ENCODE measurements around the gene TEX264. TPM values are rescaled to one million over a fixed set of nuclear protein-coding genes. Genes with fewer than 3 reads are reported as not detected.
A peak's percentile ranks its signal among the peaks of the same experiment; 100 is the strongest.

Gene TEX264, protein sequence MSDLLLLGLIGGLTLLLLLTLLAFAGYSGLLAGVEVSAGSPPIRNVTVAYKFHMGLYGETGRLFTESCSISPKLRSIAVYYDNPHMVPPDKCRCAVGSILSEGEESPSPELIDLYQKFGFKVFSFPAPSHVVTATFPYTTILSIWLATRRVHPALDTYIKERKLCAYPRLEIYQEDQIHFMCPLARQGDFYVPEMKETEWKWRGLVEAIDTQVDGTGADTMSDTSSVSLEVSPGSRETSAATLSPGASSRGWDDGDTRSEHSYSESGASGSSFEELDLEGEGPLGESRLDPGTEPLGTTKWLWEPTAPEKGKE
- total RNA-seq (2014; rRNA removed; shearing (Covaris generic)) (42.4 and 50.3 TPM in 2 replicates), total RNA-seq (2022) (42.7 and 45.6 TPM in 2 replicates), Bru-seq, nascent RNA (percentile 60 among the genes with signal in this experiment), BruChase-seq, experiment 1, labeled RNA remaining after a 6-hour chase (percentile 64 among the genes with signal in this experiment), BruChase-seq, experiment 2, labeled RNA remaining after a 2-hour chase (percentile 58 among the genes with signal in this experiment)
- long read RNA-seq, transcript TEX264-213 (4 exons, 800 nt): minor isoform, 9 of 86 reads
- long read RNA-seq, transcript TEX264-201 (5 exons, 1,340 nt): major isoform, 37 of 86 reads
- long read RNA-seq, partial matches to known transcripts: 6 of 86 reads
- long read RNA-seq, other reads (novel, unspliced or antisense): 24 of 86 reads

DNA sequence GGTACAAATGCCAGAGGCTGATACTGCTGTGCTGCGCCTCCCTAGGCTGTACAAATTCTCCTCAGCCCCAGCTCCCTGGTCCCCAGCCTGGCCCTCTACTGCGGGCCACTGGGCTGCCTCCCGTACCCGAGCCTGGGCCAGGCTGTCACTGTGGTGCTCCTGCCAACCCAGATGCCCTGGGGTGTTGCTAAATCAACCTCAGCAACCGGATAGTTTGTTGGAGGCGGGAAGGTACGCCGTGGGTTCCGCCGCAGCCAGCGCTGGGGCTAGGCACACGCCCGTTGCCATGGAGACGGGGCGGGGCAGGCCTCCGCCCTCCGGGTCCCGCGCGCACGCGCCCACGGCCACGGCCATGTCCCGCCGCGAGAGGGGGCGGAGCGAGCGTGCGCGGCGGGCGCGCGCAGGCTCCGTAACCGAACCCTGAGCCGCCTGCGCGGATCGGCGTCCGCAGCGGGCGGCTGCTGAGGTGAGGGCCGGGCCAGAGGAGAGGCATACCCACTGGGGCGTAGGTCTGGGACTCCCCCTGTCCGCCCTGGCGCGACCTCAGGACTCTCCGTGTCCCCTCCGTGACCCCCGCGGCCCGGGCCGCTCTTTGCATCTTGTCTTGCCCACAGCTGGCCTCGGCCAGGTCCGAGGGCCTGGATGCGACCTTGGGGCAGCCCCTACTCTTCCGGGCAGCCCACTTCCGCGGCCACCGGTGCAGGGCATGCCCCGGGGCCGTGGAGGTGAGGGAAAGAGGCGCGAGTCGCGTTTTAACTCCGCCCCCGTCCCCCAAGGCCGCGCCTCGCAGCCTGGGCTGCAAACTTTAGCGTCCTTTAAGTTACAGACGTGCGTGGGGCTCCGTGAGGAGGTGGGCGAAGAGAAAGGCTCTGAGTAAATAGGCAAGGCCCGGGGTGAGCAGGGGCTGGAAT is at the start of gene TEX264:
Gene TEX264 (plus strand): TSS at position 430 of the 911 bp plus-strand sequence. CDS start 3,053 bp downstream, outside the sequence.
- DNase-seq (ENCODE audit: low spot score): peak; percentile 93
- Histone ChIP-seq H3K4me2 (ENCODE audit: low read length) (peak within 1 kb of the TSS; percentile 94), H3K4me1 (ENCODE audit: insufficient read depth, low read length, poor library complexity, severe bottlenecking) (peaks cover 36% of the 10 kb centered on the region), H4K20me1 (ENCODE audit: insufficient read depth, low read length) (no peaks in the 10 kb centered on the region), H3K79me2 (ENCODE audit: insufficient read depth, low read depth, low read length) (0 out of 2 replicates have a peak, but pooled peaks cover 9% of the 10 kb centered on the region), H3K27ac (ENCODE audit: low read depth, low read length, poor library complexity, severe bottlenecking) (peak within 1 kb of the TSS; percentile 72), H3K4me3 (ENCODE audit: low read depth, low read length, poor library complexity, severe bottlenecking) (peak within 1 kb of the TSS; percentile 95), H2AFZ (ENCODE audit: low read length) (peak within 1 kb of the TSS; percentile 79), H3K36me3 (ENCODE audit: insufficient read depth, low read length) (peaks cover 13% of the 10 kb centered on the region; the same call in 1 of the 2 replicates), H3K9me2 (ENCODE audit: insufficient read depth, low read length) (no peaks in the 10 kb centered on the region), H3K9me3 (ENCODE audit: low read length) (no peaks in the 10 kb centered on the region)
- intact Hi-C loops (cut with micrococcal nuclease; ENCODE audit: unreplicated experiment): loop anchor here (2.0 kb wide), 1 partner anchor 286 kb away; the partner anchor contains the start of gene MANF
- CTCF ChIA-PET (ENCODE audit: unreplicated experiment): interaction anchor here (2.5 to 2.6 kb wide), 2 partner anchors 10 kb away, joined by 8 to 17 read pairs; no protein-coding TSS in a partner anchor
- TF ChIP-seq EZH2phosphoT487 (IDR thresholded peaks at IDR 0.05; ENCODE audit: borderline replicate concordance, low read depth, low read length) (no peak), CTCF (conservative IDR thresholded peaks at IDR 0.05; ENCODE audit: low read length) (no peak)
- POLR2A ChIA-PET: interaction anchor here (0.5 to 2.6 kb wide), 9 partner anchors 10 to 227 kb away, joined by 3 to 25 read pairs (median 4); partner anchors contain the start of gene DCAF1
- no TSS peak for BruUV-seq (replicated peaks)

DNA sequence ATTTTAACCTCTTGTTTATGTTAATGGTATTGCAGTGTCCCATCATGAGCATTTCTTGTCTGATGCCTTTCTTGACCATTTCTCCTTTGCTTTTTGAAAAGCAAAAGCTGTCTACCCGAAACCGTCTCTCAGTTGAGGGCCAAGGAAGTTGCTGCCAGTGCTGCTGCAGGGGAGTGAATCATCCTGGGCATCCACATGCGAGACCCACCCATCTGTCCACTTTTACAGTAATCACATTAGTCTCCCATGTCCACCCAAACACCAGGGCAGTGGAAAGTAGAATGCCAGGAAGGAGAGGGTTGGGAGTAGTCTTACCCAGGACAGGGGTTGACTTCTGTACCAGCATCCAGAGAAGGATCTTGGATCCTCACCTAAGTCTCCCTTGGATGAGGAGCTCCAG is 48.6 kb upstream of the TEX264 start:
- Histone ChIP-seq H3K9me3 (ENCODE audit: low read length) (no peaks in the 10 kb centered on the region), H3K9me2 (ENCODE audit: insufficient read depth, low read length) (no peaks in the 10 kb centered on the region), H3K4me1 (ENCODE audit: insufficient read depth, low read length, poor library complexity, severe bottlenecking) (no peaks in the 10 kb centered on the region), H4K20me1 (ENCODE audit: insufficient read depth, low read length) (no peaks in the 10 kb centered on the region), H3K27ac (ENCODE audit: low read depth, low read length, poor library complexity, severe bottlenecking) (no peak overlapping the region), H3K4me2 (ENCODE audit: low read length) (no peak overlapping the region), H3K4me3 (ENCODE audit: low read depth, low read length, poor library complexity, severe bottlenecking) (no peak overlapping the region), H3K36me3 (ENCODE audit: insufficient read depth, low read length) (0 out of 2 replicates have a peak, but pooled peaks cover 3% of the 10 kb centered on the region), H3K79me2 (ENCODE audit: insufficient read depth, low read depth, low read length) (no peaks in the 10 kb centered on the region; the same call in 1 of the 2 replicates), H2AFZ (ENCODE audit: low read length) (no peak overlapping the region)
- CTCF ChIA-PET (ENCODE audit: unreplicated experiment): interaction anchor here (0.6 kb wide), 1 partner anchor 96 kb away, joined by 4 read pairs; no protein-coding TSS in a partner anchor
- no peak for DNase-seq (ENCODE audit: low spot score)
- TF ChIP-seq EZH2phosphoT487 (IDR thresholded peaks at IDR 0.05; ENCODE audit: borderline replicate concordance, low read depth, low read length) (no peak), CTCF (conservative IDR thresholded peaks at IDR 0.05; ENCODE audit: low read length) (no peak)
- POLR2A ChIA-PET: no interaction called here
- intact Hi-C loops (cut with micrococcal nuclease; ENCODE audit: unreplicated experiment): no loop called here
- BruUV-seq (replicated peaks): no TSS peak
